HepG2 (cell line): Measurements from ENCODE around the gene POU4F3. TPM values are rescaled to one million over a fixed set of nuclear protein-coding genes. Genes with fewer than 3 reads are reported as not detected.

Experiments
- ATAC-seq: fragments of 200-7000 bp; cut with Tn5 transposase; 3 replicates; pipeline ENCODE4 v1.9.1; 2020; ENCODE audit warnings: mild to moderate bottlenecking, moderate library complexity
- BruUV-seq: library from RNA; stranded (reverse); fragments of 400-500 nt; replicated peaks from 2 replicates; lab custom pipeline; 2021; lab: Mats Ljungman, UMichigan
- CTCF ChIA-PET: fragments of 300-600 bp; formaldehyde crosslinking; extraction: SDS; loops from one replicate; lab custom pipeline; 2021; ENCODE audit warnings: low total read pairs, inconsistent platforms, low intra/inter-chr PET ratio; lab: Yijun Ruan, JAX
- POLR2A ChIA-PET: fragments of 350-600 bp; sonication (Branson Sonifier 250); formaldehyde crosslinking; loops from one replicate; lab custom pipeline; 2020; ENCODE audit warnings: antibody characterized with exemption, inconsistent platforms; lab: Yijun Ruan, JAX
- DNase-seq: peaks from one replicate; pipeline ENCODE4 v3.0.0-alpha.2; 2015; ENCODE audit warnings: low spot score
- FAIRE-seq: peaks from 3 replicates; lab custom pipeline; 2011; peaks lifted over from hg19 to GRCh38; lab: Jason Lieb, UNC
- H2AFZ ChIP-seq: one replicate; pipeline ENCODE4 v1.6.1; 2011; ENCODE audit warnings: low read length, inconsistent platforms
- H3K27ac ChIP-seq: fragments of 300-600 bp; 3 replicates; pipeline ENCODE4 v1.8.0; 2011; ENCODE audit warnings: mixed run types, mild to moderate bottlenecking, mixed read lengths, low read length, inconsistent platforms; ENCODE audit not compliant: insufficient read depth; ENCODE audit errors: extremely low read length
- H3K27me3 ChIP-seq, 2 experiments: fragments of 200-600 bp in 1 of 2; 2 replicates in 1 of 2; 3 replicates in 1 of 2; pipeline versions ENCODE4 v1.6.0 to v1.8.0; 2011; ENCODE audit warnings: low read length in 2 of 2, mild to moderate bottlenecking in 2 of 2, moderate library complexity in 2 of 2, inconsistent platforms in 1 of 2; ENCODE audit not compliant: insufficient read depth in 2 of 2, control insufficient read depth in 1 of 2
- H3K36me3 ChIP-seq, 2 experiments: fragments of 200-600 bp in 1 of 2; replicated peaks in 1 of 2; 2 replicates in 1 of 2; 3 replicates in 1 of 2; pipeline versions ENCODE4 v1.5.1 to v1.8.0; 2011; ENCODE audit warnings: low read length in 2 of 2, inconsistent platforms in 1 of 2; ENCODE audit not compliant: insufficient read depth in 2 of 2, control insufficient read depth in 1 of 2
- H3K4me1 ChIP-seq: 2 replicates; pipeline ENCODE4 v1.5.1; 2012; ENCODE audit warnings: low read length, inconsistent platforms; ENCODE audit not compliant: insufficient read depth
- H3K4me2 ChIP-seq: 2 replicates; pipeline ENCODE4 v1.6.0; 2011; ENCODE audit warnings: low read depth, low read length, inconsistent platforms
- H3K4me3 ChIP-seq, 3 experiments: fragments of 200-600 bp in 1 of 3; sonication (generic), shearing (Covaris generic) in 1 of 3; replicated peaks in 1 of 3; 2 replicates each; pipeline ENCODE4 v1.5.1; 2011 to 2016; ENCODE audit warnings: low read length in 3 of 3, inconsistent platforms in 2 of 3, low read depth in 2 of 3, mild to moderate bottlenecking in 2 of 3, control low read depth in 1 of 3, mixed read lengths in 1 of 3; ENCODE audit not compliant: insufficient read depth in 1 of 3
- H3K79me2 ChIP-seq: one replicate; pipeline ENCODE4 v1.6.1; 2011; ENCODE audit warnings: low read length, inconsistent platforms; ENCODE audit not compliant: insufficient read depth
- H3K9ac ChIP-seq: 2 replicates; pipeline ENCODE4 v1.6.0; 2011; ENCODE audit warnings: mild to moderate bottlenecking, low read depth, low read length, inconsistent platforms; ENCODE audit not compliant: insufficient read depth
- H3K9me3 ChIP-seq: 2 replicates; pipeline ENCODE4 v1.5.1; 2012; ENCODE audit warnings: mild to moderate bottlenecking, low read length
- H4K20me1 ChIP-seq: 2 replicates; pipeline ENCODE4 v1.6.0; 2011; ENCODE audit warnings: inconsistent platforms, mild to moderate bottlenecking, low read length, moderate library complexity; ENCODE audit not compliant: insufficient read depth
- BORCS8-MEF2B ChIP-seq: sonication (generic); formaldehyde crosslinking; IDR thresholded peaks from 2 replicates; pipeline ENCODE4 v1.8.0; 2022; ENCODE audit warnings: mild to moderate bottlenecking, missing genetic modification reagents
- CEBPG ChIP-seq: IDR thresholded peaks from 2 replicates; pipeline ENCODE4 v1.6.1; 2016
- CHCHD3 ChIP-seq: sonication (generic); formaldehyde crosslinking; IDR thresholded peaks from 2 replicates; pipeline ENCODE4 v1.8.0; 2022; ENCODE audit warnings: mild to moderate bottlenecking, missing genetic modification reagents, moderate library complexity
- CHD4 ChIP-seq: fragments of 200-600 bp; sonication (generic); IDR thresholded peaks from 2 replicates; pipeline ENCODE4 v1.7.0; 2017; ENCODE audit warnings: mild to moderate bottlenecking, low read length, borderline replicate concordance
- FOXK1 ChIP-seq: sonication (generic); formaldehyde crosslinking; IDR thresholded peaks from 2 replicates; pipeline ENCODE4 v1.4.0; 2020; ENCODE audit warnings: low read depth, missing genetic modification reagents, borderline replicate concordance
- GPN1 ChIP-seq: sonication (generic); formaldehyde crosslinking; IDR thresholded peaks from 2 replicates; pipeline ENCODE4 v1.5.1; 2020; ENCODE audit warnings: missing genetic modification reagents, borderline replicate concordance
- MLX ChIP-seq: IDR thresholded peaks from 2 replicates; pipeline ENCODE4 v1.6.1; 2016
- NFE2L1 ChIP-seq: sonication (generic); formaldehyde crosslinking; IDR thresholded peaks from 2 replicates; pipeline ENCODE4 v1.4.0; 2020; ENCODE audit warnings: missing genetic modification reagents, mild to moderate bottlenecking, borderline replicate concordance
- NRL ChIP-seq: sonication (generic); formaldehyde crosslinking; IDR thresholded peaks from 2 replicates; pipeline ENCODE4 v1.5.0; 2020; ENCODE audit warnings: missing genetic modification reagents, mild to moderate bottlenecking, moderate library complexity, borderline replicate concordance
- ZFP37 ChIP-seq: sonication (generic); formaldehyde crosslinking; IDR thresholded peaks from 2 replicates; pipeline ENCODE4 v1.4.0; 2020; ENCODE audit warnings: missing genetic modification reagents, borderline replicate concordance
- ZNF362 ChIP-seq: sonication (generic); formaldehyde crosslinking; IDR thresholded peaks from 2 replicates; pipeline ENCODE4 v1.4.0; 2020; ENCODE audit warnings: missing genetic modification reagents, mild to moderate bottlenecking, borderline replicate concordance
- ZNF879 ChIP-seq: sonication (generic); formaldehyde crosslinking; IDR thresholded peaks from 2 replicates; pipeline ENCODE4 v1.8.1; 2023; ENCODE audit warnings: missing genetic modification reagents
- WGBS: methylation state at CpG from one replicate; pipeline ENCODE4 v1.1.6; 2017; ENCODE audit warnings: low lambda C conversion rate; 5-methylcytosine and 5-hydroxymethylcytosine counted together
- in situ Hi-C: cut with HindIII; loops from 2 replicates; pipeline ENCODE4 v1.10.0; 2017; ENCODE audit warnings: low pct_unique_long_range_greater_than_20kb; ENCODE audit not compliant: extremely low pct_ligation_motif_present
- intact Hi-C: fragments of 100-400 bp; cut with micrococcal nuclease; formaldehyde crosslinking; loops from one replicate; pipeline ENCODE4 v1.10.0; 2022; ENCODE audit not compliant: unreplicated experiment
- polyA plus RNA-seq, 8 experiments: library from polyadenylated mRNA; depleted of rRNA in 3 of 8; stranded (reverse) in 7 of 8; unstranded in 1 of 8; fragments of >200 nt; fragmentation: Illumina TruSeq in 4 of 8; extraction: Trizol in 4 of 8; gene quantifications; 2 replicates each; pipeline versions ENCODE4 v1.2.1 to v1.2.3, GENCODE V29; 2011 to 2016; ENCODE audit warnings: low read depth in 4 of 8, missing spikeins in 1 of 8, mixed read lengths in 1 of 8; ENCODE audit not compliant: insufficient read depth in 1 of 8
- total RNA-seq, 5 experiments: library from RNA; depleted of rRNA; stranded (reverse); fragments of >200 nt; fragmentation: Illumina TruSeq; extraction: Trizol; gene quantifications; 2 replicates each; pipeline ENCODE4 v1.2.3, GENCODE V29; 2016; ENCODE audit warnings: low read depth in 1 of 5
- TF ChIP-seq, protein P1 (sequence below): sonication (generic); formaldehyde crosslinking; IDR thresholded peaks from 2 replicates; pipeline ENCODE4 v1.8.1; 2023; ENCODE audit warnings: mild to moderate bottlenecking, missing genetic modification reagents
- TF ChIP-seq, protein P2 (sequence below): sonication (generic); formaldehyde crosslinking; IDR thresholded peaks from 2 replicates; pipeline ENCODE4 v1.4.0; 2020; ENCODE audit warnings: mild to moderate bottlenecking, missing genetic modification reagents, borderline replicate concordance
- TF ChIP-seq, protein P3 (sequence below): sonication (generic); formaldehyde crosslinking; conservative IDR thresholded peaks from 2 replicates; pipeline ENCODE4 v1.4.0; 2020; ENCODE audit warnings: missing genetic modification reagents

Gene POU4F3
- total and polyA plus RNA-seq, 2 of the 13 experiments (the other 11 are each of a cell fraction or from before 2014, with no cell fraction given) = not detected

DNA sequence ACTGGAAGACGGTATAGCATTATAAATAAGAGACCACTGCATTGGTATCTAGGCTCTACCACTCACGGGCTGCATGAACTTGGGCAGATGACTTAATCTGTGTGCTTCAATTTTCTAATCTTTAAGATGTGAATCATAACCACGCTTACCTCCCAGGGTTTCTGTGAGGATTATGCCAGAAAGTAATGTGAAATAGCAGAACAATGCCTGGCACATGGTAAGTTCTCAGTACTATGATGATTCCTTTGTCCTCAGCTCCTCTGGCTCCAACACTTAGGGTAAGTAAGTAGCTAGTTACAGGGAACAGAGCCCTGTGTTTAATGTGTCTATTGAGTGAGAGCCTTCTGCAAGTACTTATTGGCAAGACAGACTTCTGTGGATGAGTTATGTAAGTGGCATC is 31.1 kb downstream of the POU4F3 start:
- CTCF ChIA-PET = no interaction called here
- no peak overlapping the region for H2AFZ ChIP-seq
- no TSS peak for BruUV-seq
- intact Hi-C loops = no loop called here
- in situ Hi-C loops = no loop called here
- no peak overlapping the region for H3K4me2 ChIP-seq
- no peak for DNase-seq
- ATAC-seq = no peak
- FAIRE-seq = no peak
- H3K9me3 ChIP-seq = no peaks in the 10 kb centered on the region
- no peaks in the 10 kb centered on the region for H3K4me1 ChIP-seq
- no peak overlapping the region for H3K27ac ChIP-seq
- no peak overlapping the region for H3K9ac ChIP-seq
- no peaks in the 10 kb centered on the region for H3K79me2 ChIP-seq
- TF ChIP-seq CHCHD3 = no peak
- no peak for TF ChIP-seq CHD4
- no peak for TF ChIP-seq ZFP37 (CRISPR knock-in tag)
- no peak for TF ChIP-seq ZNF362 (CRISPR knock-in tag)
- no peak for TF ChIP-seq GPN1 (CRISPR knock-in tag)
- TF ChIP-seq, protein P1, sequence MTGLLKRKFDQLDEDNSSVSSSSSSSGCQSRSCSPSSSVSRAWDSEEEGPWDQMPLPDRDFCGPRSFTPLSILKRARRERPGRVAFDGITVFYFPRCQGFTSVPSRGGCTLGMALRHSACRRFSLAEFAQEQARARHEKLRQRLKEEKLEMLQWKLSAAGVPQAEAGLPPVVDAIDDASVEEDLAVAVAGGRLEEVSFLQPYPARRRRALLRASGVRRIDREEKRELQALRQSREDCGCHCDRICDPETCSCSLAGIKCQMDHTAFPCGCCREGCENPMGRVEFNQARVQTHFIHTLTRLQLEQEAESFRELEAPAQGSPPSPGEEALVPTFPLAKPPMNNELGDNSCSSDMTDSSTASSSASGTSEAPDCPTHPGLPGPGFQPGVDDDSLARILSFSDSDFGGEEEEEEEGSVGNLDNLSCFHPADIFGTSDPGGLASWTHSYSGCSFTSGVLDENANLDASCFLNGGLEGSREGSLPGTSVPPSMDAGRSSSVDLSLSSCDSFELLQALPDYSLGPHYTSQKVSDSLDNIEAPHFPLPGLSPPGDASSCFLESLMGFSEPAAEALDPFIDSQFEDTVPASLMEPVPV (CRISPR knock-in tag) = no peak
- no peak for TF ChIP-seq CEBPG (CRISPR knock-in tag)
- TF ChIP-seq FOXK1 (CRISPR knock-in tag) = no peak
- no peak for TF ChIP-seq MLX
- TF ChIP-seq, protein P2, sequence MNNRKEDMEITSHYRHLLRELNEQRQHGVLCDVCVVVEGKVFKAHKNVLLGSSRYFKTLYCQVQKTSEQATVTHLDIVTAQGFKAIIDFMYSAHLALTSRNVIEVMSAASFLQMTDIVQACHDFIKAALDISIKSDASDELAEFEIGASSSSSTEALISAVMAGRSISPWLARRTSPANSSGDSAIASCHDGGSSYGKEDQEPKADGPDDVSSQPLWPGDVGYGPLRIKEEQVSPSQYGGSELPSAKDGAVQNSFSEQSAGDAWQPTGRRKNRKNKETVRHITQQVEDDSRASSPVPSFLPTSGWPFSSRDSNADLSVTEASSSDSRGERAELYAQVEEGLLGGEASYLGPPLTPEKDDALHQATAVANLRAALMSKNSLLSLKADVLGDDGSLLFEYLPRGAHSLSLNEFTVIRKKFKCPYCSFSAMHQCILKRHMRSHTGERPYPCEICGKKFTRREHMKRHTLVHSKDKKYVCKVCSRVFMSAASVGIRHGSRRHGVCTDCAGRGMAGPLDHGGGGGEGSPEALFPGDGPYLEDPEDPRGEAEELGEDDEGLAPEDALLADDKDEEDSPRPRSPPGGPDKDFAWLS = no peak
- TF ChIP-seq, protein P3, sequence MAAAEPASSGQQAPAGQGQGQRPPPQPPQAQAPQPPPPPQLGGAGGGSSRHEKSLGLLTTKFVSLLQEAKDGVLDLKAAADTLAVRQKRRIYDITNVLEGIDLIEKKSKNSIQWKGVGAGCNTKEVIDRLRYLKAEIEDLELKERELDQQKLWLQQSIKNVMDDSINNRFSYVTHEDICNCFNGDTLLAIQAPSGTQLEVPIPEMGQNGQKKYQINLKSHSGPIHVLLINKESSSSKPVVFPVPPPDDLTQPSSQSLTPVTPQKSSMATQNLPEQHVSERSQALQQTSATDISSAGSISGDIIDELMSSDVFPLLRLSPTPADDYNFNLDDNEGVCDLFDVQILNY (CRISPR knock-in tag) = no peak
- TF ChIP-seq NFE2L1 (CRISPR knock-in tag) = no peak
- no peak for TF ChIP-seq ZNF879
- TF ChIP-seq BORCS8-MEF2B = no peak
- no peak for TF ChIP-seq NRL (CRISPR knock-in tag)
- TF ChIP-seq, all 625 proteins: peak for 0
- H3K36me3 ChIP-seq = no peaks in the 10 kb centered on the region
- H4K20me1 ChIP-seq = no peaks in the 10 kb centered on the region
- peaks cover 0 to 8% of the 10 kb centered on the region in 2 experiments; a peak in 2 of 5 replicates for H3K27me3 ChIP-seq
- WGBS = 3% methylated on average over 3 of the region's 3 CpGs
- POLR2A ChIA-PET = no interaction called here
- H3K4me3 ChIP-seq = no peak overlapping the region
